Esophagus muscularis mucosa (tissue), 4 donors: ENCODE data around the gene LRRTM3. TPM values are rescaled to one million over a fixed set of nuclear protein-coding genes. Genes with fewer than 3 reads are reported as not detected.

ENCODE experiments used
- DNase-seq: peaks from one replicate; pipeline ENCODE4 v3.0.0-alpha.2; 2017; ENCODE audit errors: extremely low spot score
- H3K27ac ChIP-seq, 4 donors: fragments of 200-600 bp; sonication (generic); replicated peaks in 1 of 4; 1 replicate in 3 of 4; 2 replicates in 1 of 4; pipeline ENCODE4 v1.5.1; 2016 to 2019; ENCODE audit warnings: mild to moderate bottlenecking in 1 of 4
- H3K27me3 ChIP-seq, 4 donors: fragments of 200-600 bp; sonication (generic); one replicate each; pipeline versions ENCODE4 v1.5.1 to v1.6.0; 2016 to 2019
- H3K36me3 ChIP-seq, 4 donors: fragments of 200-600 bp; sonication (generic); one replicate each; pipeline ENCODE4 v1.5.1; 2016 to 2019
- H3K4me1 ChIP-seq, 4 donors: fragments of 200-600 bp; sonication (generic); one replicate each; pipeline ENCODE4 v1.5.1; 2016 to 2019
- H3K4me3 ChIP-seq, 4 donors: fragments of 200-600 bp; sonication (generic); 1 replicate in 2 of 4; 2 replicates in 2 of 4; pipeline ENCODE4 v1.5.1; 2016 to 2019; ENCODE audit warnings: mild to moderate bottlenecking in 4 of 4, moderate library complexity in 1 of 4
- H3K9me3 ChIP-seq, 4 donors: fragments of 200-600 bp; sonication (generic); 1 replicate in 3 of 4; 2 replicates in 1 of 4; pipeline ENCODE4 v1.5.1; 2016 to 2019
- CTCF ChIP-seq, 3 experiments: fragments of 200-600 bp in 2 of 3; fragments of 450-650 bp in 1 of 3; sonication (generic) in 2 of 3; IDR thresholded peaks; one replicate each; pipeline ENCODE4 v1.5.1; 2017 to 2019; ENCODE audit warnings: antibody characterized with exemption in 3 of 3, mild to moderate bottlenecking in 2 of 3, moderate library complexity in 1 of 3
- EP300 ChIP-seq: sonication (generic); formaldehyde crosslinking; IDR thresholded peaks from one replicate; pipeline ENCODE4 v1.6.1; 2017; ENCODE audit warnings: antibody characterized with exemption
- POLR2A ChIP-seq: fragments of 450-650 bp; IDR thresholded peaks from one replicate; pipeline ENCODE4 v1.6.1; 2017; ENCODE audit warnings: antibody characterized with exemption, moderate library complexity, mild to moderate bottlenecking, low read depth
- POLR2AphosphoS5 ChIP-seq, 2 donors: sonication (generic); formaldehyde crosslinking; IDR thresholded peaks; one replicate each; pipeline ENCODE4 v1.6.1; 2017; ENCODE audit warnings: antibody characterized with exemption in 2 of 2
- WGBS: methylation state at CpG from one replicate; pipeline ENCODE4 v1.1.5; 2018; 5-methylcytosine and 5-hydroxymethylcytosine counted together
- intact Hi-C: fragments of 100-400 bp; cut with DNase I; formaldehyde crosslinking; loops from one replicate; pipeline ENCODE4 v1.15.1; 2023
- total RNA-seq, 4 donors: library from RNA; depleted of rRNA; stranded (reverse); fragments of >200 nt; gene quantifications; one replicate each; pipeline versions ENCODE4 v1.1.0 to v1.2.1, GENCODE V29; 2016

LRRTM3 gene
- total RNA-seq, 4 donors from 2014 or later: 0.06 to 0.42 (median 0.23) TPM

GRCh38 chr10:67079126-67079525 is 153.3 kb downstream of the LRRTM3 start:
- Histone ChIP-seq H3K27me3 (no peaks in the 10 kb centered on the region), H3K4me1 (peaks cover 0 to 7% (median 0%) of the 10 kb centered on the region in 4 donors), H3K36me3 (no peaks in the 10 kb centered on the region), H3K27ac (no peak overlapping the region), H3K4me3 (no peak overlapping the region), H3K9me3 (no peaks in the 10 kb centered on the region)
- intact Hi-C loops: no loop called here
- WGBS: 66% methylated on average over 4 of the region's 4 CpGs
- TF ChIP-seq CTCF (IDR thresholded peaks at IDR 0.05) (no peak), POLR2AphosphoS5 (IDR thresholded peaks at IDR 0.05) (no peak), POLR2A (no peak)
- no peak for DNase-seq

GRCh38 chr10:67086327-67087134 is 160.7 kb downstream of the LRRTM3 start:
- no peak for DNase-seq
- Histone ChIP-seq H3K9me3 (no peaks in the 10 kb centered on the region), H3K27ac (no peak overlapping the region), H3K27me3 (no peaks in the 10 kb centered on the region), H3K36me3 (no peaks in the 10 kb centered on the region), H3K4me1 (peaks cover 4 to 28% (median 19%) of the 10 kb centered on the region in 4 donors), H3K4me3 (no peak overlapping the region)
- TF ChIP-seq EP300 (no peak), POLR2A (no peak), POLR2AphosphoS5 (IDR thresholded peaks at IDR 0.05) (no peak), CTCF (IDR thresholded peaks at IDR 0.05) (no peak)
- intact Hi-C loops: no loop called here
- 26% methylated on average over 2 of the region's 2 CpGs for WGBS

GRCh38 chr10:67087135-67087425 is 161.2 kb downstream of the LRRTM3 start:
- peaks cover 4 to 28% (median 19%) of the 10 kb centered on the region in 4 donors for H3K4me1 ChIP-seq
- no peak overlapping the region for H3K4me3 ChIP-seq
- TF ChIP-seq POLR2AphosphoS5 (IDR thresholded peaks at IDR 0.05): no peak
- TF ChIP-seq EP300: no peak
- no peak for TF ChIP-seq POLR2A
- TF ChIP-seq CTCF (IDR thresholded peaks at IDR 0.05): no peak
- no peak for DNase-seq
- intact Hi-C loops: no loop called here
- no peak overlapping the region for H3K27ac ChIP-seq
- H3K9me3 ChIP-seq: no peaks in the 10 kb centered on the region
- no peaks in the 10 kb centered on the region for H3K36me3 ChIP-seq
- H3K27me3 ChIP-seq: no peaks in the 10 kb centered on the region

- intact Hi-C loops: no loop called here
- no peak for DNase-seq
- TF ChIP-seq CTCF (IDR thresholded peaks at IDR 0.05) (no peak), POLR2AphosphoS5 (IDR thresholded peaks at IDR 0.05) (no peak), EP300 (no peak), POLR2A (no peak)
- 31% methylated on average over 1 of the region's 1 CpG for WGBS
- Histone ChIP-seq H3K9me3 (no peaks in the 10 kb centered on the region), H3K27ac (no peak overlapping the region), H3K4me1 (peaks cover 4 to 28% (median 19%) of the 10 kb centered on the region in 4 donors), H3K36me3 (no peaks in the 10 kb centered on the region), H3K4me3 (no peak overlapping the region), H3K27me3 (no peaks in the 10 kb centered on the region)
These were observed 162.2 kb downstream of the LRRTM3 start for GRCh38 chr10:67088036-67088435.

- no peaks in the 10 kb centered on the region for H3K27me3 ChIP-seq
- H3K9me3 ChIP-seq: no peaks in the 10 kb centered on the region
- intact Hi-C loops: no loop called here
- no peaks in the 10 kb centered on the region for H3K4me1 ChIP-seq
- H3K36me3 ChIP-seq: no peaks in the 10 kb centered on the region
- WGBS: 59% methylated on average over 2 of the region's 2 CpGs
- H3K4me3 ChIP-seq: no peak overlapping the region
- TF ChIP-seq CTCF (IDR thresholded peaks at IDR 0.05) (no peak), EP300 (no peak), POLR2A (no peak), POLR2AphosphoS5 (IDR thresholded peaks at IDR 0.05) (no peak)
- H3K27ac ChIP-seq: no peak overlapping the region
- no peak for DNase-seq
These were observed 169.7 kb downstream of the LRRTM3 start for GRCh38 chr10:67095531-67095930.
